PC-3 (cell line): Measurements from ENCODE around the gene MISP. TPM values are rescaled to one million over a fixed set of nuclear protein-coding genes. Genes with fewer than 3 reads are reported as not detected.
"Not testable (repeated sequence)": the region's sequence is repeated elsewhere in the genome, so short reads cannot be mapped to it uniquely, and the experiment has no call there.

Experiments
- ATAC-seq: fragments of 200-7000 bp; cut with Tn5 transposase; 2 replicates; pipeline ENCODE4 v1.9.1; 2020; ENCODE audit warnings: mild to moderate bottlenecking, moderate library complexity
- BruUV-seq: library from RNA; stranded (reverse); fragments of 400-500 nt; replicated peaks from 2 replicates; lab custom pipeline; 2021; lab: Mats Ljungman, UMichigan
- CTCF ChIA-PET: fragments of 300-600 bp; sonication (Branson Sonifier 250); formaldehyde crosslinking; loops from one replicate; lab custom pipeline; 2022; ENCODE audit warnings: antibody characterized with exemption; lab: Charles Lee
- POLR2A ChIA-PET: fragments of 300-600 bp; sonication (Branson Sonifier 250); formaldehyde crosslinking; loops from one replicate; lab custom pipeline; 2022; ENCODE audit warnings: antibody characterized with exemption; ENCODE audit not compliant: unreplicated experiment; lab: Charles Lee
- DNase-seq: peaks from one replicate; pipeline ENCODE4 v3.0.0-alpha.2; 2015
- H2AFZ ChIP-seq: fragments of 300-600 bp; sonication (generic); 2 replicates; pipeline ENCODE4 v1.6.0; 2016; ENCODE audit warnings: antibody characterized with exemption, low read length
- H3F3A ChIP-seq: fragments of 300-600 bp; sonication (generic); one replicate; pipeline ENCODE4 v1.6.0; 2017; ENCODE audit warnings: antibody characterized with exemption, low read length, control low read depth, mild to moderate bottlenecking; ENCODE audit not compliant: unreplicated experiment
- H3K27ac ChIP-seq: fragments of 300-600 bp; sonication (generic); 2 replicates; pipeline ENCODE4 v1.5.1; 2016; ENCODE audit warnings: mild to moderate bottlenecking, low read length
- H3K27me3 ChIP-seq: fragments of 300-600 bp; sonication (generic); 2 replicates; pipeline ENCODE4 v1.6.1; 2016; ENCODE audit warnings: low read length, mixed read lengths
- H3K36me3 ChIP-seq: fragments of 300-600 bp; sonication (generic); 2 replicates; pipeline ENCODE4 v1.6.1; 2016; ENCODE audit warnings: low read depth, mixed run types, low read length, mixed read lengths
- H3K4me1 ChIP-seq: fragments of 300-600 bp; sonication (generic); 2 replicates; pipeline ENCODE4 v1.5.1; 2016; ENCODE audit warnings: low read length; ENCODE audit not compliant: insufficient read depth
- H3K4me2 ChIP-seq: fragments of 300-600 bp; sonication (generic); 2 replicates; pipeline ENCODE4 v1.6.0; 2016; ENCODE audit warnings: low read length
- H3K4me3 ChIP-seq: fragments of 300-600 bp; sonication (generic); 2 replicates; pipeline ENCODE4 v1.5.1; 2016; ENCODE audit warnings: mild to moderate bottlenecking, low read length, mixed read lengths
- H3K79me2 ChIP-seq: fragments of 300-600 bp; sonication (generic); 2 replicates; pipeline ENCODE4 v1.6.1; 2017; ENCODE audit warnings: low read length, mixed read lengths
- H3K9ac ChIP-seq: fragments of 300-600 bp; sonication (generic); 2 replicates; pipeline ENCODE4 v1.6.0; 2016; ENCODE audit warnings: mild to moderate bottlenecking, low read length
- H3K9me2 ChIP-seq: fragments of 300-600 bp; sonication (generic); replicated peaks from 2 replicates; pipeline ENCODE4 v1.6.1; 2016; ENCODE audit warnings: mixed run types, low read length, mixed read lengths
- H3K9me3 ChIP-seq: fragments of 300-600 bp; sonication (generic); 2 replicates; pipeline ENCODE4 v1.6.1; 2016; ENCODE audit warnings: low read length, mixed read lengths
- H4K20me1 ChIP-seq: fragments of 300-600 bp; sonication (generic); 2 replicates; pipeline ENCODE4 v1.6.1; 2016; ENCODE audit warnings: low read length, mixed read lengths
- EZH2phosphoT487 ChIP-seq: fragments of 300-600 bp; sonication (generic); IDR thresholded peaks from 2 replicates; pipeline ENCODE4 v1.6.1; 2018; ENCODE audit warnings: mild to moderate bottlenecking, antibody characterized with exemption, low read length, borderline replicate concordance
- intact Hi-C: fragments of 100-400 bp; cut with micrococcal nuclease; formaldehyde crosslinking; loops from 2 replicates; pipeline ENCODE4 v1.9.0; 2023
- total RNA-seq: library from RNA; depleted of rRNA; stranded (reverse); fragments of >200 nt; gene quantifications from 2 replicates; pipeline ENCODE4 v1.2.3, GENCODE V29; 2014
- TF ChIP-seq, protein P1 (sequence below): fragments of 300-600 bp; sonication (generic); conservative IDR thresholded peaks from 2 replicates; pipeline ENCODE4 v1.5.1; 2017; ENCODE audit warnings: antibody characterized with exemption, low read depth, mild to moderate bottlenecking, low read length

The MISP gene
- total RNA-seq, 1 experiment from 2014 or later = 115 TPM

DNA sequence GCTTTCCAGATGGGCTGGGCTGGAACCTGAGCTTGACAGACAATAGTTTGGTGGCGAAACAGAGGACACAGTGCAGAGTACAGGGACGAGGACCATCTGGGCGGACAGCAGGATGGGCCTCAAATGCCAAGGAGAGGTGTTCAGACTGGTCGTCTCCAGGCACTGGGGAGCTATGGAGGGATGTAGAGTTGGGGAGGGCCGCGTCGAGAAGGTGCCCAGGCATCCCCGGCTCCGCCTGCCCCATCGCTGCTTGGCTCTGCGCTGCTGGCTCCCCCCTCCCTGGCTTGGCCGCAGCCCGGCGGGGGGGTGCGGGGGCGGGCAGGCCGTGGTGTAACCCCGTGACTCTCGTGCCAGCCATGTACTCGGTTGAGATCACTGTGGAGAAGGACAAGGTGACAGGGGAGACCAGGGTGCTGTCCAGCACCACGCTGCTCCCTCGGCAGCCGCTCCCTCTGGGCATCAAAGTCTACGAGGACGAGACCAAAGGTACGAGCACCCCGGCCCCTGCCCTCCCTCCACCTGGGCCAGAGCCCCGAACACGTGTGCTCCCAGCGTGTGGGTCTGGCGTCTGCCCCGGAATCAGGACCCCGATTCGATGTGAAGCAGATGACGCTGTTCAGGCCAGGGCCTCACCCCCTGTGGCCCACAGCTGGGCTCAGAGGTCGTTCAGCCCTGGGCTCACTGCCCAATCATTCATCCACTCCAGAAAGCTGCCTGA is 10.8 kb upstream of the MISP start:
- ChIA-PET CTCF (no interaction called here), POLR2A (no interaction called here)
- Histone ChIP-seq H3K36me3 (no peaks in the 10 kb centered on the region), H3K27me3 (no peaks in the 10 kb centered on the region), H3K79me2 (no peaks in the 10 kb centered on the region), H2AFZ (no peak overlapping the region), H3K27ac (no peak overlapping the region), H3K4me3 (no peak overlapping the region), H3K9me2 (no peaks in the 10 kb centered on the region), H3K9me3 (no peaks in the 10 kb centered on the region), H3K9ac (no peak overlapping the region), H4K20me1 (no peaks in the 10 kb centered on the region), H3K4me2 (no peak overlapping the region), H3K4me1 (no peaks in the 10 kb centered on the region), H3F3A (no peaks in the 10 kb centered on the region)
- no peak for ATAC-seq
- DNase-seq = no peak
- no TSS peak for BruUV-seq
- TF ChIP-seq EZH2phosphoT487 = no peak
- intact Hi-C loops = no loop called here

DNA sequence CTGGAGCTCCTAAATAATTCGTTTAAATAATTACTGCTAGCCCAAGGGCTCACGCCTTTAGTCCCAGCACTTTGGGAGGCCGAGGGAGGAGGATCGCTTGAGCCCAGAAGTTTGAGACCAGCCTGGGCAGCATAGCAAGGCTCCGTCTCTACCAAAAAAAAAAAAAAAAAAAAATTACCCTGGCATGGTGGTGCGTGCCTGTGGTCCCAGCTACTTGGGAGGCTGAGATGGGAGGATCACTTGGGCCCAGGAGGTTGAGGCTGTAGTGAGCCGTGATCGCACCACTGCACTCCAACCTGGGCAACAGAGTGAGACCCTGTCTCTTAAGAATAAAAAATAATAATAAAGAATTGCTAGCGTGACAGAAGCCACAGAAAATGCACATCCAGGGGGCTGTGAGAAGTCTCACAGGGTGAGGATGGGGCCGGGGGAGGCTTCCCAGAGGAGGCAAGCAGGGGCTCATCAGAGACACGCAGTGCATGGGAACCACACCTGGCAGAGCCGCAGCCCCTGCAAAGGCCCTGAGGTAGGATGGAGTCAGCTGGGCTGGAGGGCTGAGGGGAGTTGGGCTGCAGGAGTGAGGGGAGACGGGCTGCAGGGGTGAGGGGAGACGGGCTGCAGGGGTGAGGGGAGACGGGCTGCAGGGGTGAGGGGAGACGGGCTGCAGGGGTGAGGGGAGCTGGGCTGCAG is 10.0 kb upstream of the MISP start:
- H3K4me3 ChIP-seq, H2AFZ ChIP-seq, ATAC-seq, H4K20me1 ChIP-seq, H3K4me2 ChIP-seq, H3K9ac ChIP-seq, H3K9me3 ChIP-seq, intact Hi-C loops, H3K4me1 ChIP-seq, H3F3A ChIP-seq, H3K9me2 ChIP-seq, H3K27ac ChIP-seq, H3K36me3 ChIP-seq, DNase-seq, BruUV-seq, CTCF ChIA-PET, H3K79me2 ChIP-seq, H3K27me3 ChIP-seq: not testable (repeated sequence)
- POLR2A ChIA-PET = interaction anchor here (0.7 kb wide), 1 partner anchor 78 kb away, joined by 3 read pairs; no protein-coding TSS in a partner anchor

DNA sequence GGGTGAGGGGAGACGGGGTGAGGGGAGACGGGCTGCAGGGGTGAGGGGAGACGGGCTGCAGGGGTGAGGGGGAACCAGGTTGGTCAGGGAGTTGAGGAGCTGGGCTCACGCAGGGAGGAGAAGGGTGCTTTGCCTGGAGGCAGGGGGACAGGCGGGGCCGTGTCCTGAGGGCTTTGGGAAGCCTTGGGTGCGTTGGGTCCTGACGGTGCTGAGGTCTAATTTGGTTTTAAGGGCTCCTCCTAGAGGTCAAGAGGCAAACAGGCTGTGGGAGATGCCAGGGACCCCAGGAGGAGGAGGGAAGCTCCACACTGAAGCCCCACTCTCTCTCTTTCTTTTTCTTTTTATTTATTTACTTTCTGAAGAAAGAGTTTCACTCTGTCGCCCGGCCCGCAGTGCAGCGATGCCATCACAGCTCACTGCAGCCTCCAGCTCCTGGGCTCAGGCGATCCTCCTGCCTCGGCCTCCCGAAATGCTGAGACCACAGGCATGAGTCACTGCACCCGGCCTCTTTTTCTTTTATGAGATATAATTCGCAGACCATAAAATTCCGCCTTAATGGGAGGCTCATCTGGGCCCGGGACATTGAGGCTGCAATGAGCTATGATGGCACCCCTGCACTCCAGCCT is 9.3 kb upstream of the MISP start:
- Histone ChIP-seq H3K4me2 (no peak overlapping the region), H3K27ac (no peak overlapping the region), H2AFZ (no peak overlapping the region), H3F3A (no peaks in the 10 kb centered on the region), H4K20me1 (no peaks in the 10 kb centered on the region), H3K9ac (no peak overlapping the region), H3K79me2 (no peaks in the 10 kb centered on the region), H3K4me1 (no peaks in the 10 kb centered on the region), H3K27me3 (no peaks in the 10 kb centered on the region), H3K9me2 (no peaks in the 10 kb centered on the region), H3K9me3 (no peaks in the 10 kb centered on the region), H3K36me3 (no peaks in the 10 kb centered on the region), H3K4me3 (no peak overlapping the region)
- POLR2A ChIA-PET = interaction anchor here (0.7 kb wide), 1 partner anchor 78 kb away, joined by 3 read pairs; no protein-coding TSS in a partner anchor
- DNase-seq (peak; percentile 18), ATAC-seq (peak; percentile 22; the same call in 1 of the 2 replicates)
- no TSS peak for BruUV-seq
- CTCF ChIA-PET = no interaction called here
- intact Hi-C loops = no loop called here
- TF ChIP-seq, protein P1, sequence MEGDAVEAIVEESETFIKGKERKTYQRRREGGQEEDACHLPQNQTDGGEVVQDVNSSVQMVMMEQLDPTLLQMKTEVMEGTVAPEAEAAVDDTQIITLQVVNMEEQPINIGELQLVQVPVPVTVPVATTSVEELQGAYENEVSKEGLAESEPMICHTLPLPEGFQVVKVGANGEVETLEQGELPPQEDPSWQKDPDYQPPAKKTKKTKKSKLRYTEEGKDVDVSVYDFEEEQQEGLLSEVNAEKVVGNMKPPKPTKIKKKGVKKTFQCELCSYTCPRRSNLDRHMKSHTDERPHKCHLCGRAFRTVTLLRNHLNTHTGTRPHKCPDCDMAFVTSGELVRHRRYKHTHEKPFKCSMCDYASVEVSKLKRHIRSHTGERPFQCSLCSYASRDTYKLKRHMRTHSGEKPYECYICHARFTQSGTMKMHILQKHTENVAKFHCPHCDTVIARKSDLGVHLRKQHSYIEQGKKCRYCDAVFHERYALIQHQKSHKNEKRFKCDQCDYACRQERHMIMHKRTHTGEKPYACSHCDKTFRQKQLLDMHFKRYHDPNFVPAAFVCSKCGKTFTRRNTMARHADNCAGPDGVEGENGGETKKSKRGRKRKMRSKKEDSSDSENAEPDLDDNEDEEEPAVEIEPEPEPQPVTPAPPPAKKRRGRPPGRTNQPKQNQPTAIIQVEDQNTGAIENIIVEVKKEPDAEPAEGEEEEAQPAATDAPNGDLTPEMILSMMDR = peak; percentile 36; the same call in 1 of the 2 replicates
- no peak for TF ChIP-seq EZH2phosphoT487
